Breast epithelium (tissue), 3 donors: ENCODE data around the gene OTOS.

Experiments used
- CTCF ChIP-seq, 3 donors: fragments of 450-650 bp; IDR thresholded peaks; one replicate each; pipeline ENCODE4 v1.5.1; 2016 to 2017; ENCODE audit warnings: antibody characterized with exemption in 3 of 3, mild to moderate bottlenecking in 3 of 3, moderate library complexity in 3 of 3
- POLR2A ChIP-seq: fragments of 450-650 bp; IDR thresholded peaks from one replicate; pipeline ENCODE4 v1.6.1; 2016; ENCODE audit warnings: antibody characterized with exemption, mild to moderate bottlenecking, moderate library complexity

- TF ChIP-seq CTCF (IDR thresholded peaks at IDR 0.05) (no peak), POLR2A (no peak)
These were observed 42.8 kb upstream of the OTOS start for GRCh38 chr2:240183006-240183874.
